K562 (cell line): ENCODE results near the gene MAMDC4. TPM values are rescaled to one million over a fixed set of nuclear protein-coding genes. Genes with fewer than 3 reads are reported as not detected.

Experiments
- ATAC-seq: fragments of 200-7000 bp; cut with Tn5 transposase; 3 replicates; pipeline ENCODE4 v1.9.1; 2020; ENCODE audit warnings: moderate library complexity
- BruUV-seq: library from RNA; stranded (reverse); fragments of 400-500 nt; replicated peaks from 2 replicates; lab custom pipeline; 2021; lab: Mats Ljungman, UMichigan
- CTCF ChIA-PET: fragments of 300-600 bp; formaldehyde crosslinking; extraction: SDS; loops from one replicate; lab custom pipeline; 2021; ENCODE audit warnings: low intra/inter-chr PET ratio; lab: Yijun Ruan, JAX
- POLR2A ChIA-PET: fragments of 300-600, 350-650 bp; sonication (Branson Sonifier 250); formaldehyde crosslinking; extraction: SDS; loops from one replicate; lab custom pipeline; 2021; ENCODE audit warnings: antibody characterized with exemption, inconsistent platforms; lab: Yijun Ruan, JAX
- DNase-seq, 4 experiments: peaks; one replicate each; pipeline versions ENCODE4 v3.0.0 to v3.0.0-alpha.2; 2011 to 2018; ENCODE audit warnings: low spot score in 3 of 4, mixed read lengths in 3 of 4; ENCODE audit errors: extremely low read depth in 1 of 4
- FAIRE-seq: peaks from 2 replicates; lab custom pipeline; 2011; peaks lifted over from hg19 to GRCh38; lab: Jason Lieb, UNC
- H2AFZ ChIP-seq: 2 replicates; pipeline ENCODE4 v1.6.0; 2011; ENCODE audit warnings: low read depth, low read length, control low read depth, inconsistent platforms
- H3K27ac ChIP-seq: fragments of 200-600 bp; 3 replicates; pipeline ENCODE4 v1.8.0; 2011; ENCODE audit warnings: low read depth, mild to moderate bottlenecking, control low read depth, inconsistent platforms, low read length, moderate library complexity, mixed read lengths; ENCODE audit errors: extremely low read depth
- H3K27me3 ChIP-seq, 2 experiments: fragments of 300-600 bp in 1 of 2; 2 replicates in 1 of 2; 3 replicates in 1 of 2; pipeline versions ENCODE4 v1.6.0 to v1.8.0; 2011; ENCODE audit warnings: inconsistent platforms in 2 of 2, low read length in 2 of 2, mild to moderate bottlenecking in 1 of 2, mixed read lengths in 1 of 2, moderate library complexity in 1 of 2; ENCODE audit not compliant: control insufficient read depth in 2 of 2, insufficient read depth in 2 of 2
- H3K36me3 ChIP-seq: fragments of 300-600 bp; 3 replicates; pipeline ENCODE4 v1.8.0; 2011; ENCODE audit warnings: mild to moderate bottlenecking, low read length, inconsistent platforms; ENCODE audit not compliant: control insufficient read depth, insufficient read depth
- H3K4me1 ChIP-seq, 2 experiments: fragments of 200-600 bp in 1 of 2; replicated peaks in 1 of 2; 2 replicates in 1 of 2; 3 replicates in 1 of 2; pipeline versions ENCODE4 v1.5.1 to v1.8.0; 2011; ENCODE audit warnings: inconsistent platforms in 2 of 2, low read length in 2 of 2, mild to moderate bottlenecking in 1 of 2, mixed read lengths in 1 of 2, moderate library complexity in 1 of 2; ENCODE audit not compliant: control insufficient read depth in 2 of 2, insufficient read depth in 2 of 2
- H3K4me2 ChIP-seq: 2 replicates; pipeline ENCODE4 v1.6.1; 2011; ENCODE audit warnings: low read length, control low read depth, inconsistent platforms, mixed read lengths; ENCODE audit not compliant: insufficient read depth
- H3K4me3 ChIP-seq: fragments of 200-600 bp; sonication (generic), shearing (Covaris generic); 2 replicates; pipeline ENCODE4 v1.5.1; 2016; ENCODE audit warnings: control low read depth, inconsistent platforms
- H3K79me2 ChIP-seq: fragments of 200-600 bp; 3 replicates; pipeline ENCODE4 v1.8.0; 2011; ENCODE audit warnings: low read length, inconsistent platforms; ENCODE audit not compliant: control insufficient read depth, insufficient read depth
- H3K9ac ChIP-seq, 2 experiments: 2 replicates each; pipeline versions ENCODE4 v1.6.0 to v1.6.1; 2011; ENCODE audit warnings: low read depth in 2 of 2, low read length in 2 of 2, control low read depth in 1 of 2, inconsistent platforms in 1 of 2, mild to moderate bottlenecking in 1 of 2, mixed read lengths in 1 of 2; ENCODE audit not compliant: insufficient read depth in 1 of 2
- H3K9me1 ChIP-seq: one replicate; pipeline ENCODE4 v1.6.0; 2011; ENCODE audit warnings: inconsistent platforms, mild to moderate bottlenecking, low read length, moderate library complexity; ENCODE audit not compliant: control insufficient read depth, insufficient read depth
- H3K9me3 ChIP-seq: replicated peaks from 2 replicates; pipeline ENCODE4 v1.5.1; 2011; ENCODE audit warnings: low read depth, low read length, inconsistent platforms; ENCODE audit not compliant: control insufficient read depth, insufficient read depth
- H4K20me1 ChIP-seq: replicated peaks from 2 replicates; pipeline ENCODE4 v1.6.1; 2011; ENCODE audit warnings: low read length, inconsistent platforms, mixed read lengths; ENCODE audit not compliant: control insufficient read depth, insufficient read depth
- DIDO1 ChIP-seq: fragments of 450-650 bp; IDR thresholded peaks from 2 replicates; pipeline ENCODE4 v1.6.1; 2016; ENCODE audit warnings: low read depth, missing biosample characterization, missing genetic modification characterization
- EGR1 ChIP-seq: fragments of 450-650 bp; conservative IDR thresholded peaks from 2 replicates; pipeline ENCODE4 v1.6.1; 2017; ENCODE audit warnings: mild to moderate bottlenecking
- FIP1L1 ChIP-seq: fragments of 200-400 bp; formaldehyde crosslinking; IDR thresholded peaks from 2 replicates; pipeline ENCODE4 v1.6.1; 2018; ENCODE audit warnings: mild to moderate bottlenecking, low read depth, low read length; ENCODE audit not compliant: poor library complexity, severe bottlenecking
- GTF3C2 ChIP-seq: IDR thresholded peaks from 3 replicates; pipeline ENCODE4 v1.6.1; 2011; ENCODE audit warnings: borderline replicate concordance, mild to moderate bottlenecking, moderate library complexity; ENCODE audit not compliant: insufficient read length; ENCODE audit errors: extremely low read depth
- HNRNPUL1 ChIP-seq: fragments of 200-400 bp; formaldehyde crosslinking; IDR thresholded peaks from 2 replicates; pipeline ENCODE4 v1.6.1; 2017; ENCODE audit warnings: low read length
- KAT2B ChIP-seq: IDR thresholded peaks from one replicate; pipeline ENCODE4 v1.6.1; 2012; ENCODE audit warnings: low read depth, mild to moderate bottlenecking, control low read depth, inconsistent platforms, low read length, moderate library complexity
- POLR2A ChIP-seq: fragments of 450-650 bp; conservative IDR thresholded peaks from 2 replicates; pipeline ENCODE4 v1.6.1; 2016
- POLR2B ChIP-seq: fragments of 450-650 bp; IDR thresholded peaks from 2 replicates; pipeline ENCODE4 v1.6.1; 2018; ENCODE audit warnings: low read depth; ENCODE audit not compliant: partially characterized antibody
- POLR2G ChIP-seq: fragments of 200-400 bp; formaldehyde crosslinking; IDR thresholded peaks from 2 replicates; pipeline ENCODE4 v1.6.1; 2017; ENCODE audit warnings: low read depth, mild to moderate bottlenecking, antibody characterized with exemption, low read length, moderate library complexity
- RBM22 ChIP-seq: fragments of 200-400 bp; formaldehyde crosslinking; IDR thresholded peaks from 2 replicates; pipeline ENCODE4 v1.6.1; 2018; ENCODE audit warnings: low read length, low read depth; ENCODE audit not compliant: poor library complexity, severe bottlenecking
- TARDBP ChIP-seq: fragments of 450-650 bp; IDR thresholded peaks from 2 replicates; pipeline ENCODE4 v1.6.1; 2016
- ZBTB7A ChIP-seq: IDR thresholded peaks from 2 replicates; pipeline ENCODE4 v1.6.1; 2011; ENCODE audit warnings: low read depth, mild to moderate bottlenecking, low read length, moderate library complexity, borderline replicate concordance; ENCODE audit not compliant: control insufficient read depth
- ZFX ChIP-seq: sonication (generic); formaldehyde crosslinking; IDR thresholded peaks from 2 replicates; pipeline ENCODE4 v1.8.0; 2022; ENCODE audit warnings: mild to moderate bottlenecking, missing genetic modification reagents, moderate library complexity
- ZNF263 ChIP-seq: sonication (generic); formaldehyde crosslinking; IDR thresholded peaks from 2 replicates; pipeline ENCODE4 v1.8.0; 2022; ENCODE audit warnings: mild to moderate bottlenecking, missing genetic modification reagents, borderline replicate concordance
- WGBS: fragments of 100-300 bp; shearing (Covaris generic); methylation state at CpG from one replicate; pipeline ENCODE4 v1.1.6; 2016; ENCODE audit warnings: low coverage, mixed read lengths; ENCODE audit not compliant: insufficient coverage; ENCODE audit errors: missing lambda C conversion rate; 5-methylcytosine and 5-hydroxymethylcytosine counted together
- in situ Hi-C: fragments of 300-500 bp; cut with MboI; formaldehyde crosslinking; loops from 4 replicates; pipeline ENCODE4 v1.15.0; 2018; ENCODE audit warnings: inconsistent platforms, mixed read lengths
- intact Hi-C: fragments of 100-400 bp; cut with micrococcal nuclease; formaldehyde crosslinking; loops from 2 replicates; pipeline ENCODE4 v1.14.2; 2022
- polyA plus RNA-seq, 8 experiments: library from polyadenylated mRNA; depleted of rRNA in 4 of 8; stranded (reverse) in 5 of 8; unstranded in 3 of 8; fragments of >200 nt; fragmentation: Nextera tagmentation in 2 of 8; fragmentation: Illumina TruSeq in 1 of 8; extraction: Ambion mirVana in 2 of 8; extraction: Trizol in 1 of 8; gene quantifications; 2 replicates each; pipeline versions ENCODE4 v1.2.1 to v1.2.3, GENCODE V29; 2011 to 2014; ENCODE audit warnings: inconsistent platforms in 1 of 8, missing spikeins in 1 of 8
- total RNA-seq, 7 experiments: library from RNA; depleted of rRNA in 6 of 7; stranded (reverse); fragments of >200 nt in 6 of 7; fragmentation: Illumina TruSeq in 2 of 7; extraction: Trizol in 2 of 7; gene quantifications; 2 replicates each; pipeline versions ENCODE4 v1.2.1 to v1.2.3, GENCODE V29; 2011 to 2021; ENCODE audit warnings: low replicate concordance in 1 of 7

MAMDC4 gene
- total and polyA plus RNA-seq, 9 of the 15 experiments (the other 6 are each of a cell fraction or from before 2014, with no cell fraction given): 0.03 to 10.8 (median 1.5) TPM

DNA sequence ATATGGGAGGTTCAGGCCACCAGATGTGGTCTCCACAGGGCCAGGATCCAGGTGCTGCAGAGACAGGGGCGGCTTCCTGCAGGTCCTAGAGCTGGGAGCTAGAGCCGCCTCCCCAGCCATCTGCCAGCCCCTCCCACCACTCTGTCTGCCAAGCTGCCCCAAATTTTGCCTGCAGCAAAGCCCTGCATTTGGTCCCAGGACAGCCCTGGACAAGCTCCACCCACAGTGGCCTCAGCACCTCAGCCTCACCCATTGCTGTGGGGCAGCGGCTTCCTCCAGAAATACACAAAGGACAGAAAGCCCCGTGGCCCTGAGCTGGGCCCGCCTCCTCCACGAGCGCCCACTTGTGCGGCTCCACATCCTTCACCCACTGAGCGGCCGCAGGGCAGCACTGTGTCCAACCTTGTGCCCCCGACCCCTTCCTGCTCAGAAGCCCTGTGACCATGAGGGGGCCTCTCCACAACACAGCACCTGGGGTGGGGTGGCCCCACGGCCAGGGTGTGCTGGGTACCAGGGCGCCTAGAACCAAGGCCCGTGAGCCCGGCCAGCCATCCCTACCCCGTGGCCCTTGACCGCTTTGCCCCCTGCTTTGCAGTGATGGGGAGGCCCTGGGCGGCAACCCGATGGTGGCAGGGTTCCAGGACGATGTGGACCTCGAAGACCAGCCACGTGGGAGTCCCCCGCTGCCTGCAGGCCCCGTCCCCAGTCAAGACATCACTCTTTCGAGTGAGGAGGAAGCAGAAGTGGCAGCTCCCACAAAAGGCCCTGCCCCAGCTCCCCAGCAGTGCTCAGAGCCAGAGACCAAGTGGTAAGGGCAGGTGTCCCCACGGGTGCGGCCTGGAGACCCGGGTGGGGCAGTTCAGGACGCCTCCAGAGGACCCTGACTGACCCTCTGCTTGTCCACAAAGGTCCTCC lies 13.6 kb upstream of the MAMDC4 start (continued):
- peak; percentile 10 for TF ChIP-seq FIP1L1
- TF ChIP-seq, all 486 proteins: peak for 5

GRCh38 chr9:136839229-136840139 lies 12.7 kb upstream of the MAMDC4 start:
- peaks cover 17% of the 10 kb centered on the region for H4K20me1 ChIP-seq
- POLR2A ChIA-PET: interaction anchor here (0.9 to 2.6 kb wide), 7 partner anchors 8 to 37 kb away, joined by 3 to 10 read pairs (median 4); no protein-coding TSS in a partner anchor
- no peaks in the 10 kb centered on the region for H3K79me2 ChIP-seq
- no peak for ATAC-seq
- in situ Hi-C loops: no loop called here
- no TSS peak for BruUV-seq
- H3K27ac ChIP-seq: peak overlapping the region; percentile 28; the same call in 2 of the 3 replicates
- intact Hi-C loops: loop anchor here (2.0 kb wide), 1 partner anchor 53 kb away; no protein-coding TSS in a partner anchor
- H3K4me2 ChIP-seq: no peak overlapping the region; the same call in 1 of the 2 replicates
- no peaks in the 10 kb centered on the region for H3K9me3 ChIP-seq
- CTCF ChIA-PET: no interaction called here
- peaks cover 12 to 92% of the 10 kb centered on the region in 2 experiments for H3K4me1 ChIP-seq
- peak in 2 of 4 experiments; percentile 33 to 35 for DNase-seq
- H3K9me1 ChIP-seq: no peaks in the 10 kb centered on the region
- 69% methylated on average over 28 of the region's 36 CpGs for WGBS
- H3K4me3 ChIP-seq: no peak overlapping the region
- peaks cover 60% of the 10 kb centered on the region; the same call in 2 of the 3 replicates for H3K36me3 ChIP-seq
- peak overlapping the region in 1 of 2 experiments; percentile 75; a peak in 2 of 4 replicates for H3K9ac ChIP-seq
- H3K27me3 ChIP-seq: no peaks in the 10 kb centered on the region
- no peak for FAIRE-seq
- no peak overlapping the region for H2AFZ ChIP-seq
- TF ChIP-seq GTF3C2 (no peak), ZBTB7A (0 out of 2 replicates have a peak, but pooled peaks have one; percentile 44), DIDO1 (tag) (no peak), RBM22 (peak; percentile 55), TARDBP (no peak), ZNF263 (no peak), HNRNPUL1 (no peak), POLR2G (peak; percentile 25), ZFX (CRISPR knock-in tag) (peak; percentile 37), POLR2B (no peak), KAT2B (no peak), POLR2A (peak; percentile 24; the same call in 1 of the 2 replicates), EGR1 (peak; percentile 34)
